BE2C (cell line): ENCODE results near the gene SCCPDH.
"Not testable (repeated sequence)": the region's sequence is repeated elsewhere in the genome, so short reads cannot be mapped to it uniquely, and the experiment has no call there.

Source experiments
- DNase-seq: peaks from one replicate; pipeline ENCODE4 v3.0.0-alpha.2; 2020
- H3K27me3 ChIP-seq: fragments of 250-450 bp; sonication (Bioruptor Pico); 2 replicates; pipeline ENCODE4 v1.5.1; 2020; ENCODE audit warnings: mild to moderate bottlenecking
- H3K36me3 ChIP-seq: fragments of 250-450 bp; sonication (Bioruptor Pico); 2 replicates; pipeline ENCODE4 v1.5.1; 2020; ENCODE audit warnings: mild to moderate bottlenecking
- H3K4me1 ChIP-seq: fragments of 250-450 bp; sonication (Bioruptor Pico); 2 replicates; pipeline ENCODE4 v1.5.1; 2020
- H3K4me3 ChIP-seq: 2 replicates; pipeline ENCODE4 v1.5.1; 2011; ENCODE audit warnings: low read depth, low read length
- H3K9me3 ChIP-seq: fragments of 250-450 bp; sonication (Bioruptor Pico); 2 replicates; pipeline ENCODE4 v1.5.1; 2020
- TF ChIP-seq, protein P1 (sequence below): IDR thresholded peaks from 2 replicates; pipeline ENCODE4 v1.5.1; 2012; ENCODE audit warnings: mild to moderate bottlenecking, low read depth, low read length

The SCCPDH gene

DNA sequence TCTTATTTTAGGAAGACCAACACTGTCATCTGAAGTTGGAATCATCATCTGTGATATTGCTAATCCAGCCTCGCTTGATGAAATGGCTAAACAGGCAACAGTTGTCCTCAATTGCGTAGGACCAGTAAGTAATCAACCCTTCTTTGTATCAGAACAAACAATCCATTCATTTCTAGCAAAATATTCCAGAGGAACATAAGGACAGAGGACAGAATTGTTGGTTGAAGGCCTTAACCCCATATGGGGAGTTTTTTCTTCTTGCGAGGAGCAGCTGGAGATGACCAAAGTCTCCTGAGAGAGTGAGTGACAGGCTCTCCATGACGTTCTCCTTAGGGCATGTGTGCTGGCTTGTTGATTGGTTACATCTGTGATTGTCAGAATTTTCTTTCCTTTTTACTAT is 2.7 kb downstream of the SCCPDH start:
- H3K4me3 ChIP-seq, result no peak overlapping the region
- no peak for DNase-seq
- H3K9me3 ChIP-seq, result peaks cover 3% of the 10 kb centered on the region; the same call in 1 of the 2 replicates
- H3K4me1 ChIP-seq, result no peaks in the 10 kb centered on the region
- TF ChIP-seq, protein P1, sequence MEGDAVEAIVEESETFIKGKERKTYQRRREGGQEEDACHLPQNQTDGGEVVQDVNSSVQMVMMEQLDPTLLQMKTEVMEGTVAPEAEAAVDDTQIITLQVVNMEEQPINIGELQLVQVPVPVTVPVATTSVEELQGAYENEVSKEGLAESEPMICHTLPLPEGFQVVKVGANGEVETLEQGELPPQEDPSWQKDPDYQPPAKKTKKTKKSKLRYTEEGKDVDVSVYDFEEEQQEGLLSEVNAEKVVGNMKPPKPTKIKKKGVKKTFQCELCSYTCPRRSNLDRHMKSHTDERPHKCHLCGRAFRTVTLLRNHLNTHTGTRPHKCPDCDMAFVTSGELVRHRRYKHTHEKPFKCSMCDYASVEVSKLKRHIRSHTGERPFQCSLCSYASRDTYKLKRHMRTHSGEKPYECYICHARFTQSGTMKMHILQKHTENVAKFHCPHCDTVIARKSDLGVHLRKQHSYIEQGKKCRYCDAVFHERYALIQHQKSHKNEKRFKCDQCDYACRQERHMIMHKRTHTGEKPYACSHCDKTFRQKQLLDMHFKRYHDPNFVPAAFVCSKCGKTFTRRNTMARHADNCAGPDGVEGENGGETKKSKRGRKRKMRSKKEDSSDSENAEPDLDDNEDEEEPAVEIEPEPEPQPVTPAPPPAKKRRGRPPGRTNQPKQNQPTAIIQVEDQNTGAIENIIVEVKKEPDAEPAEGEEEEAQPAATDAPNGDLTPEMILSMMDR, result no peak
- no peaks in the 10 kb centered on the region for H3K27me3 ChIP-seq
- peaks cover 30% of the 10 kb centered on the region for H3K36me3 ChIP-seq

DNA sequence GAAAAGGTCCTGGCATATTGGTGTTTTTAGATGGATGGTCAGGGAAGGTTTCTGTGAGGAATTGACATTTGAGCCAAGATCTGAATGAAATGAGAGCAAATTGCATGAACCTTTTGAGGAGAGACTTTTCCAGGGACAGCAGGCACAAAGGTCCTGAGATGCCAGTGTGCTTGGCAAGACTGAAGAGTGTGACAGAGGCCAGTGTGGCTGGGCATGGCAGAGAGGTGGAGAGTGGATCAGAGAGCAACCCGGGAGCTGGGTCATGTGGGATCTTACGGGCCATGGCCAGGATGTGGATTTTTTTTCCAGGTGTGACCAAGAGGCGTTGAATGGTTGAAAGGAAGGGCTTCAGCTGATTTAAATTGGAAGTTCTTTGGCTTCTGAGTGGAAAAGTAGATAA is 3.4 kb downstream of the SCCPDH start:
- DNase-seq, result no peak
- no peaks in the 10 kb centered on the region for H3K4me1 ChIP-seq
- no peak overlapping the region for H3K4me3 ChIP-seq
- H3K36me3 ChIP-seq, result peaks cover 31% of the 10 kb centered on the region
- TF ChIP-seq, protein P1, result no peak
- H3K9me3 ChIP-seq, result peaks cover 3% of the 10 kb centered on the region; the same call in 1 of the 2 replicates
- H3K27me3 ChIP-seq, result no peaks in the 10 kb centered on the region

DNA sequence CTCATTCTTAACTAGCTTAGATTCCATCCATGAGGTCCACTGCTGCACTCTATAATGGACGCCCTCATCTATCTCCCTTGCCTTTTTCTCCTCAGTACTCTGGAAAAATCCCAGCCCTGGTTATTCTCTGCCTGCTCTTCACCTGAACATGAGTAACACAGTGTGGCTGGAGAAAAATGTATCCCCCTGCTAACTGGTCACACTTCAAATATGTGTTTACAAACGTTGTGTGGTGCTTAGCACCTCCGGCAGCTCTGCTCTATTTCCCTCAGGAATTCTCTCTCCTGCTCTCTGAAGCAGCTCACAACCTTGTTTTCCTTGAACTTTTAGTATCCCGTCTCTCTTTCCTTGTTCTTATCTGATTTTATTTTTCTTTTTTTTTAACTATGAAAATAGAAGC is 4.1 kb downstream of the SCCPDH start:
- DNase-seq, result no peak
- no peak overlapping the region for H3K4me3 ChIP-seq
- TF ChIP-seq, protein P1, result no peak
- no peaks in the 10 kb centered on the region for H3K9me3 ChIP-seq
- no peaks in the 10 kb centered on the region for H3K27me3 ChIP-seq
- H3K36me3 ChIP-seq, result peaks cover 31% of the 10 kb centered on the region
- no peaks in the 10 kb centered on the region for H3K4me1 ChIP-seq

DNA sequence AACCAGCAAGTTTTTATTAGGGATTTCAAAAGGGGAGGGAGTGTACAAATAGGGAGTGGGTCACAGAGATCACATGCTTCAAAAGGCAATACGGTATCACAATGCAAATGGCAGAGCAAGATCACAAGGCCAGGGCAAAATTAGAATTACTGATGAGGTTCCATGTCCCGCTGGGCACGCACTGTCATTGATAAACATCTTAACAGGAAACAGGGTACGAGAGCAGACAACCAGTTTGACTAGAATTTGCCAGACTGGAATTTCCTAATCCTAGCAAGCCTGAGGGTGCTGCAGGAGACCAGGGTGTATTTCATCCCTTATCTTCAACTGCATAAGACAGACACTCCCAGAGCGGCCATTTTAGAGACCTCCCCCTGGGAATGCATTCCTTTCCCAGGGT is 4.8 kb downstream of the SCCPDH start:
- not testable (repeated sequence) for H3K27me3 ChIP-seq, DNase-seq, H3K4me3 ChIP-seq, H3K4me1 ChIP-seq, H3K9me3 ChIP-seq
- peaks cover 31% of the 10 kb centered on the region for H3K36me3 ChIP-seq

DNA sequence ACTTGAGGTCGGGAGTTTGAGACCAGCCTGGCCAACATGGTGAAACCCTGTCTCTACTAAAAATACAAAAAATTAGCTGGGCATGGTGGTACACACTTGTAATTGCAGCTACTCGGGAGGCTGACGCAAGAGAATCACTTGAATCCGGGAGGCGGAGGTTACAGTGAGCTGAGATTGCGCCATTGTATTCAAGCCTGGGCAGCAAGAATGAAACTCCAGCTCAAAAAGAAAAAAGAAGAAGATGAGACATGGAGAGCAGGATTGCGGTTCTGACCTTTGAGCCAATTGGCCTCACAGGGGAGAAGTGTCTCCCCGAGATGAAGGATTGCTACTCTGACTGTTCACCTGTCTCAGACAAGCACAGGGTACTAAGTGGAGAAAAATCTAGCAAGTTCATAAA is 6.6 kb downstream of the SCCPDH start:
- DNase-seq, result no peak
- Histone ChIP-seq H3K4me3 (no peak overlapping the region), H3K27me3 (no peaks in the 10 kb centered on the region), H3K4me1 (no peaks in the 10 kb centered on the region), H3K9me3 (no peaks in the 10 kb centered on the region), H3K36me3 (peaks cover 33% of the 10 kb centered on the region)
- TF ChIP-seq, protein P1, result no peak

DNA sequence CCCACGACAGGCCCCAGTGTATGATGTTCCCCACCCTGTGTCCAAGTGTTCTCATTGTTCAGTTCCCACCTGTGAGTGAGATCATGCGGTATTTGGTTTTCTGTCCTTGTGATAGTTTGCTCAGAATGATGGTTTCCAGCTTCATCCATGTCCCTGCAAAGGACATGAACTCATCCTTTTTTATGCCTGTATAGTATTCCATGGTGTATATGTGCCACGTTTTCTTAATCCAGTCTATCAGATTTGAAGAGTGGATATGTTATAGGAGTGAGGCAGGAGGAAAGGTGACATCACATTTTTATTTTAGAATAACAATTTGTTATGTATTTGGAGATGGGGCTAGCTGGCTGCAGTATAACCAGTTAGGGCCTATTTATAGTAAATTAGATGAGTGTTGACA is 7.7 kb downstream of the SCCPDH start:
- H3K27me3 ChIP-seq, H3K4me1 ChIP-seq, DNase-seq, H3K9me3 ChIP-seq, H3K4me3 ChIP-seq: not testable (repeated sequence)
- peaks cover 39% of the 10 kb centered on the region for H3K36me3 ChIP-seq

DNA sequence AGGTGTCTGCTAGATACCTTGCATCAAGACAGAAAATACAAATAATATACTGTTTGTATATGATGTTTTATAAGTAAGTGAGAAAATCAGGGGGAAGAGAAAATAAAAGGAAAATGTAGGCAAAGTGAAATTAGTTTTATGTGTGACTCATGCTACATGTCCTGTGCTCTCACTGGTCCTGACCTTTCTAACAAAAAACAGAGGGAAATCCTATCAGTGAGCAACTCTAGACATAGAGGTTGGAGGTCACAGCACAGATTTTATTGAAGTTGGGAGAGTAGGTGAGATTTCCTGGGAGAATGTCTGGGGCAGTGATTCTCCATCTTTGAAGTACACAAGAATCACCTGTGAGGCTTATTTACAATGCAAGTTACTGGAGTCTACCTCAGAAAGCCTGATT is 9.5 kb downstream of the SCCPDH start:
- no peak for DNase-seq
- Histone ChIP-seq H3K4me3 (no peak overlapping the region), H3K9me3 (no peaks in the 10 kb centered on the region), H3K36me3 (peaks cover 32% of the 10 kb centered on the region), H3K4me1 (no peaks in the 10 kb centered on the region), H3K27me3 (no peaks in the 10 kb centered on the region)
- TF ChIP-seq, protein P1, result no peak
